HG03460 (cell line): Measurements from ENCODE around the gene PANX1.

Source experiments
- ATAC-seq: cut with Tn5 transposase; IDR thresholded peaks from one replicate; pipeline ENCODE4 v1.9.1; 2021; ENCODE audit not compliant: unreplicated experiment

The PANX1 gene

DNA sequence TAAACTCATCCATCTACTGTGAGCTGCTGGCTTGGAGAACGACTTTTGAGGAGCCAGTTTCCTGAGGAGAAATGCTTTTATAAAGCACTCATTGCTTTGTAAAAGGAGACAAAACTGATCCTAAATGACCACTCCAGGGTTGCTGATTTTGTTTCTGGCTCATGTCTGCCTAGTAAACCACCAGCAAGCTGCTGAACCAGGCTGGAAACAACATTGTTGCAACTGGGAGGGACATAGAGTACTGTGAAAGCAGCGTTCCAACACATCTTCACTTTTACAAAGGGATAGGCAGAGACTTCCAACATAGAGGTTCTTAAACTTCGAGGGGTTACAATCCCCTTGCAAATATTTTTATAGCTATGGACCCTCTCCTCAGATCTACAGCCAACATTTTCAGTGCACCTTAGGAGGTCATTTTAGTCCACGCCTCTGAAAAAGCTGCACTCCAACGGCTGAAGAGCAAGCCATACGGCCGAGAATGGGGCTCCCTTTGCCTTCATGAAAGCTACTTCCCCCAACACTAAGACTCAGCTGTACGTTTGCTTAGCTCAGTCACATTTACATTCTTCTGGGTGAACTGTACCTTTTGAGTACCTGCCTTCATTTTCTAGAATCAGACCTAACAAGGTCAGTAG, 54.7 kb downstream of the PANX1 start:
- no peak for ATAC-seq

DNA sequence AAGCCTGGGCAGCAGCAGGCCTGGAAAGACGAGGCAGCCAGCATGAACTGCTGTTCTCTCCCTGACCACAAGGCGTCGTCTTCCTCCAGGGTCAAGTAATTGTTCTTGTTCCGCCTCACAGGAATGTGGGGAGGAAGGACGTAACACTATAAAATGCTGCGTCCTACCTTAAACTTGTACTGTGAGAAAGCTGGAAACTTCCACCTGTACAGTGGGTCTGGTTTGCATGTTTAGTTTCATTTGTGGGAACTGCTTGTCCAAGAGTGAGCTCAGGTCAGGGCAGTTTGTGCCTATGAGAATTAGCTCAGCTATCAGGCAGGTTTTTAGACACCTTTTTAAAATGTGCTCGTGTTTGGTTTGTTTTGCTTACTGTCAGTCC, 55.2 kb downstream of the PANX1 start:
- ATAC-seq: peak; percentile 59

DNA sequence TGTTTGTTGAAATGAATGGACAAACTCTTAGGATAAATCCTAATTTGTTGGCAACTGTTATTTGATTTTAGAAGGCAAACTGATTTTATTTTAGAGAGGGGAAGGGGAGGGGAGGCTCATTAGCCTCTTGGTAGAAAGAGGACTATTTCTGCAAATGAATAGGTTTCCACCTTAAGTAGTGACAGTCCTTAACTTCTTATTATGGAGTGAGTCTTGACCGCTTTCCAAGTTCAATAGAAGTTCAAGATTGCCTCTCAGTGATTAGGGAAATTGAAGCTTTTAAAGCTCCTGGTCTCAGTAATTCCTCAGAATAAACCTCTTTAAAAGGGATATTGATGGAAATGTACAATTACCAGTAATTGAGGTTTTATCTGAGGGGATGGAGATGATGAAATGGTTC, 55.7 kb downstream of the PANX1 start:
- no peak for ATAC-seq

- no peak for ATAC-seq
Measured at GRCh38 chr11:94184846-94185245, 56.2 kb downstream of the PANX1 start.

GRCh38 chr11:94185416-94186084, 56.9 kb downstream of the PANX1 start:
- ATAC-seq: no peak

- ATAC-seq: no peak
Measured at GRCh38 chr11:94186342-94187203, 57.9 kb downstream of the PANX1 start.

DNA sequence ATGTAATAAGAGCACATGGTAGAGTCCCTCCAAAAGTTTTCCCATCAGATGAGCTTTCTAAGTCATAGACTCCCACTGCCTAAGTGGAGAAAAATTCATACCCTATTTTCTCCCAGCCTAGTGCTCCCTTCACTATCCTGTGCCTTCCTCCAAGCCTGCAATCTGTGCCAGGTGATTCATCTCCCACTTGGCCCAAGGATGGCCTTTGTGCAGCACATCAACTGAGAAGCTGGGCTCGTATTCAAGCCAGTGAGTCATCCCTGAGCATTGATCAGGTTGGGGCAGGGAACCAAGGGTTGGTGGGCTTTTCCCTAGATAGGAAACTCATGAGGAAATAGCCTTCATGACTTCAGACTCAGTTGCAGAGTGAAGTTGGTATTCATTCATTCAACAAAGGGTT, 64.6 kb downstream of the PANX1 start:
- ATAC-seq: no peak

GRCh38 chr11:94194712-94195111, 66.1 kb downstream of the PANX1 start:
- no peak for ATAC-seq

GRCh38 chr11:94196363-94196762, 67.7 kb downstream of the PANX1 start:
- ATAC-seq: no peak

DNA sequence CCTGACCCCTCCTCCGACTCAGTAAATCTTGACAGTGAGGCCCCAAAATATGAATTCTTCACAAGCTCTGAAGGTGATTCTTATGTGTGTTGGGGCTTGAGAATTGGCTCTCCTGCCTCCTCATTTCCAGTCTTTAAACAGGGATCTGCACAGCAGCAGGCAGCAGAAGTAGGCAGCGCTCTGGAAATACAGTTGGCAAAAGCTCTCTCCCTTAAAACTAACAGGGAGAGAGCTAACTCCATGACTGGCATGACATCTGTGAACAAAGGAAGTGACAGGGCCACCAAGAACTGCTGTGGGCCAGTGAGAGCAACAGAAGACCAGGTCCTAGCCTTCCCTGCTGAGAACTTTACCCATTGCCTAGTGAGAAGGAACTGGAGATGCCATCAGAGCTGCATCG, 70.1 kb downstream of the PANX1 start:
- ATAC-seq: no peak

DNA sequence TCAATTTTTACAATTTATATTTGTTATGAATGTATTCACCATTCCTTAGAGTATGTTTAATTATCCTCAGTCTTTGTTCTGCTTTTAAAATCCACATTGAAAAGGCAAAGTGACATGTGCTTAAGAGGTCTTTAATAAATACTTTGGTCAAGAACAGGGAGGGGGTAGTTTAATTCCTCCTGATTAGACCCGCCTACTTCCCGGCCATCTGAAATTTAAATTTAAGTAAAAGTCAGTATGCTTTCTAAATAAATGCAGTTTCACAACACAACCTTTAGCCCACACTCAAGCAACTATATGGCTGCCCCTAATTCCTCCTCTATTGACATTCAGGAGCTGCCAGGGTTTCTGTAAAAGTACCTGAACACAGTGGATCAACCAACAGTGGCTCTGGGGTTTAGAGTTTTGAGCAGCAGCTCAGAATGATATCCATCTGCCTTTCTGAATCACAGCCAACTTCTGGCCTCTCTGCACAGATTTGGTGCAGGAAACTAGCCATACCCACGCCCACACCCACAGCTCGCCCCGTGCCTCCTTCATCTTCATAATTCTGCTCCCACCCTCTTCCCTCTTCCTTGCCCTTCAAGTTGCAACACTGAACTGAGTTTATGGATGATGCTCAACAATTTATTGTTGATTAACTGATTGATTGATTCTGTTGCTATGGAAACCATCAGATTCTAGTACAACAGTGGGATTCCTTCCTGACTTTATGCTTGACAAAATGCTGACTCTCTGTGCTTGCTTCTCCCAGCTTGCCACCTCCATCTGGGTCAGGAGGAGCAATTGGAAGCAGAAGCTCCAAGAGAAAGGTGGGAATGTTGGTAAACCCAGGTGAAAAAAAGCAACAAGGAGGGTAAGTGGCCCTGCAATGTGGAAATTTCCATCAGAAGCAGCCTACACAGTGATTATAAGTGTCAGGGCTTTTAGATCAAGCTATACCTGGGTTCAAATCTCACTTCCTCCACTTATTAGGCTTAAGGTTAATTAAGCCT, 70.8 kb downstream of the PANX1 start:
- ATAC-seq: no peak

DNA sequence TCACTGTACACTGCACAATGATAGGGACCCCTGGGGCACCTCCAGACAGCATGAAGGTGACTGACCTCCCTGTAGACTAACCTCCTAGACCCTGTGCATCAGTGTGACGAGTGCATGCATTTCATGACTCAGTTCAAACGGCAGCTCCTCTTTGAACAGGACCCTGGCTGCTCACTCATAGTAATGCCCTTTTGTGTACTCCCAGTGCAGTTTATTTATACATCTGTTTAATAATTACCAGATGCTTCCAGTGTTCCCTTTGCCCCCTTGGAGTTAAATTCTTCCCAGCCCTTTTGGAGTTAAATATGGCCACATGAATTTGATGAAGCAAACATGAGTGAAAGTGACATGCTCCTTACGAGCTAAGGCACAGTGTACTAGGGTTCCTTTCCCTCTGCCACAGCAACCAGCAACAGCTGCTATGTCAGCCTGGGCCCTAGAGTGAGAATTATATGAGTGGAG, 72.4 kb downstream of the PANX1 start:
- ATAC-seq: no peak

DNA sequence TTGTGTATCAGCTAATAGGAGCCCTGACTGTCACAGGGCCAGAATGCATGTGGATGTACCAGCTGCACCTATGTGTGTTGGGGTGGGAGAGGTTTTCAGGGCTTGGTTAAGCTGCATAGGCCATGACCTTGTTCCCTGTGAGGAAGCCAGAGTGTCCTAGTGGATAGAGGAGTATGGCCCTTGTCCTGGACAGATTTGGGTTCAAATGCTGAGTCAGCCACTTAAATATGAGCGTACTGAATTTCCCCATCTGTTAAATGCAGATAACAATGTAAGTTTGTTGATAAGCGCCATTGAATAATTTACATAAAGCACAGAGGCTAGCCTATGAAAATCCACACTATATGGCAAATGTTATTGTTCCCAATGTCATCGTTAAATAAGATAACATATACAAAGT, 74.4 kb downstream of the PANX1 start:
- no peak for ATAC-seq

GRCh38 chr11:94211261-94211830, 82.7 kb downstream of the PANX1 start:
- no peak for ATAC-seq

GRCh38 chr11:94212898-94213297, 84.3 kb downstream of the PANX1 start:
- ATAC-seq: no peak

DNA sequence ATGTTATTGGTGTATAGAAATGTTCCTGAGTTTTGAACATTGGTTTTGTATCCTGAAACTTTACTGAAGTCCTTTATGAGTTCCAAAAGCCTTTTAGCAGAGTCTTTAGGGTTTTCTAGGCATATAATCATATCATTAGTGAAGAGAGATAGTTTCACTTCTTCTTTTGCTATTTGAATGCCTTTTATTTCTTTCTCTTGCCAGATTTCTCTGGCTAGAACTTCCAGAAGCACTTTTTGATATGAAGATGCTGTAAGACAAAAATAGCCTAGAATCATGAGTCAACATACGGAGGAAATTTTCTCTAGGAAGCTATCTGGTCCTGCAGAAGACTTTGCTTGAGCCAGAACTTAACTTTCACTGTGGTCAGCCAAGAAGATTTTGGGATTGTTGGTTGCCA, 89.1 kb downstream of the PANX1 start:
- ATAC-seq: no peak

DNA sequence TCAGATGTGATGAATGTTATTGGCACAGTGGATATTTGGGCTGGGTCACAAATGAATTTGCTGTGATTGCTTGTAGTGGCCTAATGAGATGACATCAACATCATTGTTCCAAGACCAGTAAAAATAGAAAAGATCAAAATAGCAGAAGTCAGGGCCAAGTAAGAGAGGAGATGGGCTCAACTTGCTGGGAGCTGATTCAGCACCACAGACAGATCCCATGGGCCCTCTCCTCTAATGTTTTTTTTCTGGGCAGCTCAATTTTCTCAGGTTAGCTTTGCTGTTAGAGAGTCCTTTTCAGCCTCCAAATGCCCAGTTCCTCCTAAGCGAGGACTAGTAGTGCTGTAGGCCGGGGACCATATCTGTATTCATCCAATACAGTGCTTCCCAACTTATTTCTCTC, 89.7 kb downstream of the PANX1 start:
- ATAC-seq: no peak

DNA sequence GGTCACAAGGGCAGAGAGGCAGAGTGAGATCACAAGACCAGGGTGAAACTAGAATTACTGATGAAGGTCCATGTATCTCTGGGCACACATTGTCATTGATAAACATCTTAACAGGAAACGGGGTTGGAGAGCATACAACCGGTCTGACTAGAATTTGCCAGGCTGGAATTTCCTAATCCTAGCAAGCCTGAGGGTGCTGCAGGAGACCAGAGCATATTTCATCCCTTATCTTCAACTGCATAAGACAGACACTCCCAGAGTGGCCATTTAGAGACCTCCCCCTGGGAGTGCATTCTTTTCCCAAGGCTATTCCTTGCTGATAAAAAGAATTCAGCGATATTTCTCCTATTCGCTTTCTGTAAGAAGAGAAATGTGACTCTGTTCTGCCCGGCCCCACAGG, 91.1 kb downstream of the PANX1 start:
- ATAC-seq: no peak

- ATAC-seq: no peak
Measured at GRCh38 chr11:94224078-94224477, 95.4 kb downstream of the PANX1 start.
